ENCODE measurements around the gene NMNAT2.
"Not testable (repeated sequence)": the region's sequence is repeated elsewhere in the genome, so short reads cannot be mapped to it uniquely, and the experiment has no call there.

The NMNAT2 gene

DNA sequence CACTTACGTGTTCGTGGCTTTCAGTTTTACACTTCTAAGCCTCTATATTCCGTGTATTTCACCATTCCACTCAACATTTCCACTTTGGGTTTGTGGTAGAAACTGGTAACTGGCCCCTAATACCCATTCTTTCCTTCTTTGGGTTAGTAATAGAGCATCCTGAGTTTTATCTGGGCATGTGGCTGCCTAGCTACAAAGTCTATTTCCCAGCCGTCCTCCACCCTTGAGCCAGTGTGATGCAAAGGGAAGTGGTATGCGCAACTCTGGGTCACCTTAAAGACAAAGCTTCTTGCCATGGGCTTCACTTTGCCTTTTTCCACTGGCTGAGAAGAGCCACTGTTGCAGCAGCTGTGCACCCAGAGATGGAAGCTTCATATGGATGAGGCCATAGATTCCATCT lies 158.3 kb downstream of the NMNAT2 start:
- DNase-seq (ENCODE audit: low read depth): no peak

DNA sequence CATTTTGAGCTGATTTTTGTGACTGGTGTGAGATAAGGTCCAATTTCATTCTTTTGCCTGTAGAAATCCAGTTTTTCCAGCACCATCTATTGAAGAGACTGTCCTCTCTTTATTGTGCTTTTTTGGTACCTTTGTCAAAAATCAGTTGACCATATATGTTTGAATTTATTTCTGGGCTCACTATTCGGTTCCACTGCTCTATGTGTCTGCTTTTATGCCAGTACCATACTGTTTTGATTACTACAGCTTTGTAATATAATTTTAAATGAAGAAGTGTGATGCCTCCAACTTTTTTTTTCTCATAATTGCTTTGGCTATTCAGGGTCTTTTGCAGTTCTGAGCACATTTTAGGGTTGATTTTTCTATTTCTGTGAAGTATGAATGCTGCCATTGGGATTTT lies 163.1 kb downstream of the NMNAT2 start:
- no peak for DNase-seq (ENCODE audit: low read depth)

DNA sequence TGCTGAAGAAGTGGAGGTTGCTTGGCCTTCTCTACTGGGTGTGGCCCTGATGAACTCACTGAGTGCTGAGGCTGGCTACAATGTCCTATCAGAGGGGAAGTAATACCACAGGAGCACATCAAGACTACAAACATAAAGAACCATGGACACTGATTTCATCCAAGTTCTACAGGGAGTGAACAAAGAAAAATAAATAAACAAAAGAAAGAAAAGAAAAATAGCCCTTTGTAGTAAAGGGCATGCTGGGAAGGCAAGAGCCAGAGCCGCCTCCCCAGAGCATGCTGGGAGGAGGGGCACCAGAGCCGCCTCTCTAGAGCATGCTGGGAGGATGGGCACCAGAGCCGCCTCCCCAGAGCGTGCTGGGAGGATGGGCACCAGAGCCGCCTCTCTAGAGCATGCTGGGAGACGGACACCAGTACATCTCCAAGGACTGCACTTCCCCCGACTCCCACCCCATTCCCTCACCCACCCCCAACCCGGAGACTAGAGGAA lies 166.2 kb downstream of the NMNAT2 start:
- no peak for DNase-seq (ENCODE audit: low read depth)

DNA sequence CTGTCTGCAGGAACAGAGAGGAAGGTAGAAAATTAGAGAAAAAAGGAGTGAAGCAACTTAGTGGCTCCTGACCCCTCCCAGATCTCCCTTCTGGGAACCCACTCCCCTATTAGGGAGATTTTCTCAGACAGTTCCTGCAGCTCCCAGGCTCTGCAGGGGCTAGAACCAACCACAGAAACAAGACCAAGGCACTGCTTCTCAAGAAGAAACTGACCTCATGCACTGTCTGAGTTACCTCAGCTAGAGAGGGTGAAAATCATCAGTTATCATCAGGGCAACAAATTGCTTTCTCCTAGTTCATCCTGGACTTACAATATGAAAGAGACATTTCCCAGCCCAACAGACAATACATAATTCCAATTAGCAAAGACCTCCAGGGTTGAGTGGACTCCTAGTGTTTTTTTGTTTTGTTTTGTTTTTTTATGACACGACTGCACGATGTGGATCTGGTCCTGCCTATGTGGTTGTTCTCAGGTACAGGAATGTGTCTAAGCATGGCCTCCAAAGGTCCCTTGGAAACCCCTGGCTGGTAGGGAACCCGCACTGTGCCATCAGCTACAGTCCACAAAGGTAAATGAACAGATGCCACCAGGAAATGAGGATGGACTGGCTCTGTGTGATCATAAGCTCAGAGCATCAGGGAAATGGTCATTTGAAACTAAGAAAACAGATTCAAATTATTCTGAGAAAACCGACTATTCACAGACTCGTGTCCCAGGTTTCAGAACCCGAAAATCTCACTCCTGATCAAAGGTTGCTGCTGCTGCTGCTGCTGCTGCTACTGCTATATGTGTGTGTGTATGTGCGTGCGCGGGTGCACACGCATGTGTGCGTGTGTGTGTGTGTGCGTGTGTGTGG lies 166.8 kb downstream of the NMNAT2 start:
- no peak for DNase-seq (ENCODE audit: low read depth)

DNA sequence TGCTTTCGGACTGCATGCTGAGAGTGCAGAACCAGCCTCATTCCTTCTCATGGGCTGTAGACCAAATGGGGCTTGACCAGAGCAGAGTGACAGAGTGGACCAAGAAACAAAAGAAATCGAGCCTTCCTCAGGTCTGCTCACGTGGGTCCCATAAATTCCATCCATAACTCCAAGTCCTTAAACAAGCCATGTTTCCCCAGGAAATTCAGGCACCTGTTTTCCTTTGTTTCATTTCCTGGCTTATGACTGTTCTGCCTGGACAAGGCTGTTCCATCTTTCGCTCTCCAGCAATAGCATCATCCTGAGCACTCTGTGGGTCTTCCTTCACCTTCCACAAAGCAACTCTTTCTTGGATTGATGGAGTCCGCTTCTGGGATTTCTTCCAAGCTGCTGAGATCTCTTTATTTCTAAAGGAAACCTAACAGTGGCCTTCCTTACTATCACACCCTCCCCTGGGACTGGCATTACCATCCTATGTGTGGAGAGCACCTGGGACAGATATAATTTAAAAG lies 168.2 kb downstream of the NMNAT2 start:
- no peak for DNase-seq (ENCODE audit: low read depth)

DNA sequence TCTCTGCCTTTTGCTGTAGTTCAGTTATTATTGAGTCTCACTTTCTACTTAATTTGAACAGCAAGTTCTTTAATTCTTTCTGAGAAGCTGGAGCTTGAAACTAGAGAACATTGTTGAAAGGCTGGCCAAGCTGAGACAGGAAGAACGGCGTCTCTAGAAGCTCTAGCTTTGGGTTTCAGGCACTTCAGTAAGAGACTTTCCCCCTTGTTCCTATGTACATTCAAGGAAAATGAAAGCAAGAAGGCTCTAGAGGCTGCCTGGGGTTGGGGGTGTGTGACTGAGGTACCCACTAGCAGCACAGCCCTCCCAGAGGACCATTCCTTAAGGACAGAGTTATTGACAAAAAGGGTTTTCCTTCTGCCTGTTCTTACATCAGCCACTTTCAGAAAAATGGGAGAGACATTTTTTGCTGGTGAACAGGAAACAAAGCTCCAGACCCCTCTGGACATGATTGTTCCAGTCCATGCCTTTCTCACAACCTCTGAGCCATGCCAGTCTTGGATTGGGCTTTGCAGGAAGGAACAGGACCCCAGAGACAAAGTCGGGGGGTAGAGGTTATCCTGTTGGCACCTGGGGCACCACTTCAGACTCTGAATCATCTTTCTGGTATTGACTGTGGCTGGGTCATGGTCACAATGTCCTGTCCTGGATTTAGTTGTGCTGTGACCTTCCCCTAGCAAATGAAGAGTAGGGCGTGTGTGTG lies 169.0 kb downstream of the NMNAT2 start:
- no peak for DNase-seq (ENCODE audit: low read depth)

DNA sequence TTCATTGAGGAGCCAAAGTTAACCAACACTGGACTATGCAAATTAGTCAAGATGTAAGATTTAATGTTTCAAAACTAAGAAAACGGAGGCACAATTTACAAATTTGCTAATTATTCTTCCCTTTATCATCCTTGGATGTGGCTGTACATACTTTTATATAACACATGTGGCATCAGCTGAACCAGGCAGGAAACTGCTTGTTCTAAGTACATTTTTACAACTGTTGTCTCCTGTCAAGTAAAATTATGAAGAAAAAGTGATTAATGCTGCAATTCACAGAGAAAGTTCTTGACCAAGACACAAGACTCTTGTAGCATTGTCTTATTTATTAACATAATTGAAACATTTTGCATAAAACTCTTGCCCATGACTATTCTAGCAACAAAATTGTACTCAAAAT lies 170.2 kb downstream of the NMNAT2 start:
- no peak for DNase-seq (ENCODE audit: low read depth)

DNA sequence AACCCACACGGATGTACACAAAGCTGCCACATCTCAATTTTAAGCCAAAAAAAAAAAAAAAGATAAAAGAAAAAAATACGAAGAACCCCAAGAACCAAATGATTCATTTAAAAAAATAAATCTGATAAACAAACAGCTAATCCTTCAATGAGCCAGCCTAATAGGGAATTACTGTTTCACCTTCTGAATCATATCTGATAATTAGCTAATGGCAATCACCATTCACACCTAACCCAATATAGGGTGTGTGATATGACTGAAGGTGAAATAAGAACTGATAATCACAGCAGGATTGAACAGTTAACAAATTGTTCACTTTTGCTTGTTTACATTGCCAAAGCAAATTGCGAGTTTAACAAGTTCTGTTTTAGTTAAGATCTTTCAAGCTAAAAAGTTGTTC lies 170.7 kb downstream of the NMNAT2 start:
- DNase-seq (ENCODE audit: low read depth): no peak

DNA sequence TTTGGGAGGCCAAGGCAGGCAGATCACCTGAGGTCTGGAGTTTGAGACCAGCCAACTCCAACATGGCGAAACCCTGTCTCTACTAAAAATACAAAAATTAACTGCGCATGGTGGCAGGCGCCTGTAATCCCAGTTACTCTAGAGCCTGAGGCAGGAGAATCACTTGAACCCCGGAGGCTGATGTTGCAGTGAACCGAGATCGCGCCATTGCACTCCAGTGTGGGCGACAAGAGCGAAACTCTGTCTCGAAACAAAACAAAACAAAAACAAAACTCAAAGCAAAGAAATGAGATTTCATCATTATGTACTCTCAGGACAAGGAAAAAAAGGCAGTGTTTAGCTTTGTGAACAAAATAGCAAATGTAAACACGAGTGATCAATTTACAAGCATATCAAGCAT lies 171.1 kb downstream of the NMNAT2 start:
- DNase-seq (ENCODE audit: low read depth): no peak

DNA sequence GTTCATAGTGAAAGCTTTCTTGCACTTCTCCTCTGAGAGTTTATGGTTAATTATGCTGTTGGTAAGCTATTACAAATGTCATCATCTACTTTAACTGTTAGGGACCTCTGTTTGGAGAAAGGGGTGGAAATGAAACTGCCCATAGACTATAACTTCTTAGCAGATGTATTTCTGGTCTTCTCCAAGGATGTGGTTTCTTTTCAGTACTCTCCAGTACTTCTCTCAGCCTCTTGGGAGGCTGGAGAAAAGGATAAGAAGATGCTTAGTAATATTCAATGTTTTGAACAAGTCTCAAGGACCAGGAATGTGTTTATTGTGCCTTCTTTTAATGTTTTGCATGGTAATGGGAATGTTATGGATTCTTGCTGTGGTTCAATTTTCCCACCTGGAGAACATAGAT lies 171.7 kb downstream of the NMNAT2 start:
- no peak for DNase-seq (ENCODE audit: low read depth)

DNA sequence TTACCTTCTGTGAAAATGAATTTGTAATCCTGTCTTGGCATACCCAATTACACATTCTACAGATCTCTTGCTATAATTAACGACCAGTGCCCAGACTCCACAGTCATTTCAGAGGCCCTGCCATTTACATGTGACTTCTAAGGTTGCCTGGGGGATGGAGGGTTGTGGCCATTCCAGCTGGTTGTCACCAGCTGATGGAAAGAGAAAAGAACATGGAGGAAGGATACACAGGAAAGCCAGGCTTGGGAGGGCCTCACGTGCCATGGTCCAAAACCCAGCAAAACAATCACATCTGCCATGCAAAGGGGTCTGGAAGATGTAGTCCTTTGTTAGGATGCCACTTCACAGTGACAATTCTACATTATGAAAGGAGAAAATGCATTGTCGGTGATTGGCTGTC lies 172.8 kb downstream of the NMNAT2 start:
- DNase-seq (ENCODE audit: low read depth): no peak

DNA sequence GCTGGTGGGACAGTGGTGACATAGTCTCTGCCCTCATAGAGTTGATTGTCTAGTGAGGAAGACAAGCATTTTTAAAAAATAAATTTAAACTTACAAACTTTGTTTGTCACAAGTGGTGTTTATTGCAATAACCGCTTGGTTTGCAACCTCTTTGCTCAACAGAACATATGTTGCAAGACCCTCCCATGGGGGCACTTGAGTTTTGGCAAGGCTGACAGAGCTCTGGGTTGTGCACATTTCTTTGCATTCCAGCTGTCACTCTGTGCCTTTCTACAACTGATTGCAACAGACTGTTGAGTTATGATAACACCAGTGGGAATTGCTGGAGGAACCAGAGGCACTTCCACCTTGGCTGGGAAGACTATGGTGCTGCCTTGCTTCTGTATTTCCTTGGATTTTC lies 173.7 kb downstream of the NMNAT2 start:
- no peak for DNase-seq (ENCODE audit: low read depth)

DNA sequence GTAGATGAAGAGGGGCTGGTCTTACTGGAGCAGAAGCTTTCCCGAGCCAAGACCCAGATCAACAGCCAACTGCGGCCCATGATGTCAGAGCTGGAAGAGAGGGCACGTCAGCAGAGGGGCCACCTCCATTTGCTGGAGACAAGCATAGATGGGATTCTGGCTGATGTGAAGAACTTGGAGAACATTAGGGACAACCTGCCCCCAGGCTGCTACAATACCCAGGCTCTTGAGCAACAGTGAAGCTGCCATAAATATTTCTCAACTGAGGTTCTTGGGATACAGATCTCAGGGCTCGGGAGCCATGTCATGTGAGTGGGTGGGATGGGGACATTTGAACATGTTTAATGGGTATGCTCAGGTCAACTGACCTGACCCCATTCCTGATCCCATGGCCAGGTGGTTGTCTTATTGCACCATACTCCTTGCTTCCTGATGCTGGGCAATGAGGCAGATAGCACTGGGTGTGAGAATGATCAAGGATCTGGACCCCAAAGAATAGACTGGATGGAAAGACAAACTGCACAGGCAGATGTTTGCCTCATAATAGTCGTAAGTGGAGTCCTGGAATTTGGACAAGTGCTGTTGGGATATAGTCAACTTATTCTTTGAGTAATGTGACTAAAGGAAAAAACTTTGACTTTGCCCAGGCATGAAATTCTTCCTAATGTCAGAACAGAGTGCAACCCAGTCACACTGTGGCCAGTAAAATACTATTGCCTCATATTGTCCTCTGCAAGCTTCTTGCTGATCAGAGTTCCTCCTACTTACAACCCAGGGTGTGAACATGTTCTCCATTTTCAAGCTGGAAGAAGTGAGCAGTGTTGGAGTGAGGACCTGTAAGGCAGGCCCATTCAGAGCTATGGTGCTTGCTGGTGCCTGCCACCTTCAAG lies 174.8 kb downstream of the NMNAT2 start:
- no peak for DNase-seq (ENCODE audit: low read depth)

DNA sequence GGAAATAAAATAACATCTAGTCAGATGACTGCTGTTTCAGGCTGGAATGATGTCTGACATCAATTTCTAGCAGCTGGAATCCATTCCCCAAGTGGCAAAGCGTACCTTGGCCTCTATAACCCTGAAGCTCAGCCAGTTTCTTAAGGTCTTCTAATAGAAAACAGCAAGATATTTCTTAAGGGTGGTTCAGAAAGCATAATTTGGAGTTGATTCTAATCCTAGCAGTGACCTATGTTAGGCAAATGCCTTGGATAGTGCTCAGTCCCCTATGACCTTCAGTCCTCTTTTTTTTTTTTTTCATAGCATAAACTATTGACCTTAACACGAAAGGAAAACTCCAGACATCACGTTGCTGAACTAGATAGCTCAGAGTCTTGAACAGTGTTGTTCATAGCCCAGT lies 175.6 kb downstream of the NMNAT2 start:
- no peak for DNase-seq (ENCODE audit: low read depth)

DNA sequence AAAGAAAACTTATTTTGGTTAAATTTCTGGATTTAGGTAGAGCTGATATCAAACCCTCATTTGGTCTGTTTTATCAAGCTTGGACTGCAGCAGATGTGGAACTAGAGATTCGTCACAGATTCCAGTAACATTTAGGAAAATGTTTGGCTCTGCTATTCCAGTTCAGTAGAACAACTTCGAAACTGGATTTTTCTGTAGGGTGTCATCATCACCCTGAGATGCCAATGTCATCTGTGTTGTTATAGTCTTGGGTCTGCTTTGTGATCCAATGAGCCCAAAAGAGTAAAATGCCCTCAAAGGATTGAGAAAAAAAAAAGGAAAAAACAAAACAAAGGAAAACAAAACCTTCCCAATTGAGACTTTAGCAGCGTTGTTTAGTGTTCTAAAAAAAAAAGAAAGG lies 176.7 kb downstream of the NMNAT2 start:
- no peak for DNase-seq (ENCODE audit: low read depth)

DNA sequence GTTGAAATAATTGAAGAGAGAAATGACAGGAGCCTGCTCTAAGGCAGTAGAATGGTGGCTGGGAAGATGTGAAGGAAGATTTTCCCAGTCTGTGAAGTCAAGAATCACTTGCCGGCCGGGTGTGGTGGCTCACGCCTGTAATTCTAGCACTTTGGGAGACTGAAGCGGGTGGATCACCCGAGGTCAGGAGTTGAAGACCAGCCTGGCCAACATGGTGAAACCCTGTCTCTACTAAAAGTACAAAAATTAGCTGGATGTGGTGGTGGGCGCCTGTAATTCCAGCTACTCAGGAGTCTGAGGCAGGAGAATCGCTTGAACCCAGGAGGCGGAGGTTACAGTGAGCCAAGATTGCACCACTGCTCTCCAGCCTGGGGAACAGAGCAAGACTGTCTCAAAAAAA lies 177.3 kb downstream of the NMNAT2 start:
- DNase-seq (ENCODE audit: low read depth): not testable (repeated sequence)

DNA sequence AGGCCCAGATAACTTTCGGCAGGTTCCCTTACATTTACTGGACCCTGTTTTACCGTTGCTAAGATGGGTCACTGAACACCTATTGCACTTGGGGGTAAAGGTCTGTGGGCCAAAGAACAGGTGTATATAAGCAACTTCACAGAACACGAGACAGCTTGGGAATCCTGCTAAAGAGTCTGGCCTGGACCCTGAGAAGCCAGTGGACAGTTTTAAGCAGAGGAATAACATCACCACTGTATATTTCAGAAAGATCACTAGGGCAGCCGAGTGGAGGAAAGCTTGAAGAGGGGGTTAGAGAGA lies 177.7 kb downstream of the NMNAT2 start:
- no peak for DNase-seq (ENCODE audit: low read depth)

DNA sequence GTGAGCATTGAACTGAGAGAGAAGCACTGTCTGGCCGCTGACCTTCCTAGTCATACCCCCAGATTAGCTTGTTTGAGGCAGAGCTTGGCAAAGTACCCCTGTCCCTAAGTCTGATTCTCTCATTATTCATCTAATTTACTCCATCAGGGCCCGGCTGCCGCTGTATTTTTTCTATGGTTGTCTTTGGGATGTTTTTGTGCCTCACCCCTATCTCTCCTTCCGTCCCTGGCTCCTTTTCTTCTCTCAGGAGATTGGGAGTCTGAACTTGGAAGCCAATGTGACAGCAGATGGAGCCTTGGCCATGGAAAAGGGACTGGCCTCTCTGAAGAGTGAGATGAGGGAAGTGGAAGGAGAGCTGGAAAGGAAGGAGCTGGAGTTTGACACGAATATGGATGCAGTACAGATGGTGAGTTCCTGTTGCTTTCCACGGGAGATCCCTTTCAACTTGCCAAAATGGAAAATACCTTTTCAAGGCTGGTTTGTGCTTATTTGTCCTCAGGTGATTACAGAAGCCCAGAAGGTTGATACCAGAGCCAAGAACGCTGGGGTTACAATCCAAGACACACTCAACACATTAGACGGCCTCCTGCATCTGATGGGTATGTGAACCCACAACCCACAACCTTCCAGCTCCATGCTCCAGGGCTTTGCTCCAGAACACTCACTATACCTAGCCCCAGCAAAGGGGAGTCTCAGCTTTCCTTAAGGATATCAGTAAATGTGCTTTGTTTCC lies 178.2 kb downstream of the NMNAT2 start:
- no peak for DNase-seq (ENCODE audit: low read depth)

DNA sequence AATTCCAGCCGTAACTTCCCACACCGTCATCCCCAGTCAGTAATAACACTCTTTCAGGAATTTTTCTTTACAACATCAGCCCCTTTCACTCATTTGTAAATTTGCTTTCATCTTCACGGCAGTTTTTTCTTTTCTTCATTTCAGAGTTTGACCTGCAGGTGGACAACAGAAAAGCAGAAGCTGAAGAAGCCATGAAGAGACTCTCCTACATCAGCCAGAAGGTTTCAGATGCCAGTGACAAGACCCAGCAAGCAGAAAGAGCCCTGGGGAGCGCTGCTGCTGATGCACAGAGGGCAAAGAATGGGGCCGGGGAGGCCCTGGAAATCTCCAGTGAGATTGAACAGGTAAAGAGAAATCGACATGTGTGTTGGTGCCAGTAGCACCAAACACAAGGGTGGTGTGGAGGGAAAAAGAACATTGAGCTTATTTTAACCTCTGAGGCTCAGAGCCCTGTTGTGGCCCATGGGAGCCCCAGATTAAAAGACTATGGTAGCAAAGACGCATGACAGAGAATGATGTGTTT lies 178.9 kb downstream of the NMNAT2 start:
- DNase-seq (ENCODE audit: low read depth): no peak

DNA sequence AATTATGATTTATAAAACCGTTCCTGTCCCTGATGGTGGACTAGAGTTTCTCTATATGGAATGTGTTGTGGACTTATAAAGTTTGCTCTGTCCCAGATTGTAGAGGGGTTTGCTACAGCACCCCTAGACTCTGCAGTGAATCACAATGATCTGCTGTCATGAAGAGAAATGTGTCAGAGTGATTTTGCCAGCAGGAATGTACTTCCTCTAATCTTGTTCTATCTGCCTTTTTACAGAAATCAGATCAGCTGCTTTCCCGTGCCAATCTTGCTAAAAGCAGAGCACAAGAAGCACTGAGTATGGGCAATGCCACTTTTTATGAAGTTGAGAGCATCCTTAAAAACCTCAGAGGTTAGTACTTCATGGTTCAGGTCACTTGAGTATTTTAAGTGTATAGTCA lies 180.1 kb downstream of the NMNAT2 start:
- DNase-seq (ENCODE audit: low read depth): no peak

DNA sequence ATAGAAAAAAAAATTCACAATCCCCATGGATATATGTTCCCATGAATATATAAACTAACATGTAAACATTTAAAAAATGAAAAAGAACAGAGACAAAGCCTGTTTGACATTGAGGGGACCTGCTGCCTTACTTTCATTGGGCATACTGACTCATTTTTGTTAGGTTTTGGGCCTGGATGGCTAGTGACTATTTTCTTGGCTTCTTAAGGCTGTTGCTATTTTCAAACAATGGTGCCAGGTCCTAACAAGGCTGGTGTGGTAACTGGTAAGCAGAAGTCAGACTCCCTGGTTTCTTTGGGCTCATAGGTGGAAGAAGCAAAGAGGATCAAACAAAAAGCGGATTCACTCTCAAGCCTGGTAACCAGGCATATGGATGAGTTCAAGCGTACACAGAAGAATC lies 181.1 kb downstream of the NMNAT2 start:
- no peak for DNase-seq (ENCODE audit: low read depth)

Data from T follicular helper cell (primary cell).